SK-N-SH treated with all-trans-retinoic acid at 6 μM for 48 hours (cell line): Measurements from ENCODE around the gene ZNF232.
"Not testable (repeated sequence)": the region's sequence is repeated elsewhere in the genome, so short reads cannot be mapped to it uniquely, and the experiment has no call there.

Experiments
- ATAC-seq: fragments of 200-7000 bp; cut with Tn5 transposase; 3 replicates; pipeline ENCODE4 v1.9.1; 2020; ENCODE audit warnings: mild to moderate bottlenecking, moderate library complexity
- ARNTL ChIP-seq: fragments of 450-650 bp; formaldehyde crosslinking; IDR thresholded peaks from 2 replicates; pipeline ENCODE4 v1.5.0; 2020; ENCODE audit warnings: low read depth, mild to moderate bottlenecking, moderate library complexity, borderline replicate concordance
- BACH2 ChIP-seq: fragments of 250-450 bp; sonication (Bioruptor Pico); IDR thresholded peaks from 2 replicates; pipeline ENCODE4 v1.9.0; 2021; ENCODE audit warnings: mild to moderate bottlenecking, borderline replicate concordance
- CSDC2 ChIP-seq: fragments of 250-450 bp; sonication (Bioruptor Pico); IDR thresholded peaks from 2 replicates; pipeline ENCODE4 v1.5.0; 2020; ENCODE audit warnings: mild to moderate bottlenecking, moderate library complexity
- CSRNP3 ChIP-seq: fragments of 250-450 bp; sonication (Bioruptor Pico); IDR thresholded peaks from 2 replicates; pipeline ENCODE4 v1.5.1; 2021; ENCODE audit warnings: mild to moderate bottlenecking, moderate library complexity
- ESRRG ChIP-seq: fragments of 250-450 bp; sonication (Bioruptor Pico); IDR thresholded peaks from 2 replicates; pipeline ENCODE4 v1.6.1; 2021; ENCODE audit warnings: mild to moderate bottlenecking
- GLIS3 ChIP-seq: fragments of 250-450 bp; sonication (Bioruptor Pico); IDR thresholded peaks from 2 replicates; pipeline ENCODE4 v1.5.0; 2020; ENCODE audit warnings: mild to moderate bottlenecking, moderate library complexity
- PATZ1 ChIP-seq: fragments of 250-450 bp; sonication (Bioruptor Pico); IDR thresholded peaks from 2 replicates; pipeline ENCODE4 v1.8.0; 2020; ENCODE audit warnings: mild to moderate bottlenecking, moderate library complexity, borderline replicate concordance
- SNAI2 ChIP-seq: fragments of 250-450 bp; sonication (Bioruptor Pico); IDR thresholded peaks from 2 replicates; pipeline ENCODE4 v1.5.0; 2020; ENCODE audit warnings: mild to moderate bottlenecking, moderate library complexity
- TCF4 ChIP-seq: fragments of 250-450 bp; sonication (Bioruptor Pico); IDR thresholded peaks from 2 replicates; pipeline ENCODE4 v1.8.0; 2021; ENCODE audit warnings: mild to moderate bottlenecking, moderate library complexity, borderline replicate concordance
- ZC3H10 ChIP-seq: fragments of 250-450 bp; sonication (Bioruptor Pico); IDR thresholded peaks from 2 replicates; pipeline ENCODE4 v1.5.1; 2021; ENCODE audit warnings: mild to moderate bottlenecking, moderate library complexity
- ZFP3 ChIP-seq: fragments of 250-450 bp; sonication (Bioruptor Pico); IDR thresholded peaks from 2 replicates; pipeline ENCODE4 v1.5.0; 2020; ENCODE audit warnings: mild to moderate bottlenecking, moderate library complexity
- ZFP30 ChIP-seq: fragments of 450-650 bp; formaldehyde crosslinking; IDR thresholded peaks from 2 replicates; pipeline ENCODE4 v1.5.0; 2022; ENCODE audit warnings: mild to moderate bottlenecking, moderate library complexity
- ZNF565 ChIP-seq: fragments of 450-650 bp; formaldehyde crosslinking; conservative IDR thresholded peaks from 2 replicates; pipeline ENCODE4 v1.5.0; 2020; ENCODE audit warnings: low read depth, mild to moderate bottlenecking, moderate library complexity
- ZNF70 ChIP-seq: fragments of 450-650 bp; formaldehyde crosslinking; IDR thresholded peaks from 2 replicates; pipeline ENCODE4 v1.5.0; 2020; ENCODE audit warnings: mild to moderate bottlenecking, moderate library complexity
- ZNF8 ChIP-seq: fragments of 450-650 bp; formaldehyde crosslinking; IDR thresholded peaks from 2 replicates; pipeline ENCODE4 v1.5.0; 2020; ENCODE audit warnings: mild to moderate bottlenecking, moderate library complexity
- TF ChIP-seq, protein P1 (sequence below): fragments of 250-450 bp; sonication (Bioruptor Pico); IDR thresholded peaks from 2 replicates; pipeline ENCODE4 v1.5.0; 2020; ENCODE audit warnings: mild to moderate bottlenecking, moderate library complexity
- TF ChIP-seq, protein P2 (sequence below): fragments of 250-450 bp; sonication (Bioruptor Pico); IDR thresholded peaks from 2 replicates; pipeline ENCODE4 v1.8.0; 2021; ENCODE audit warnings: low read depth, mild to moderate bottlenecking, moderate library complexity, borderline replicate concordance

The ZNF232 gene

DNA sequence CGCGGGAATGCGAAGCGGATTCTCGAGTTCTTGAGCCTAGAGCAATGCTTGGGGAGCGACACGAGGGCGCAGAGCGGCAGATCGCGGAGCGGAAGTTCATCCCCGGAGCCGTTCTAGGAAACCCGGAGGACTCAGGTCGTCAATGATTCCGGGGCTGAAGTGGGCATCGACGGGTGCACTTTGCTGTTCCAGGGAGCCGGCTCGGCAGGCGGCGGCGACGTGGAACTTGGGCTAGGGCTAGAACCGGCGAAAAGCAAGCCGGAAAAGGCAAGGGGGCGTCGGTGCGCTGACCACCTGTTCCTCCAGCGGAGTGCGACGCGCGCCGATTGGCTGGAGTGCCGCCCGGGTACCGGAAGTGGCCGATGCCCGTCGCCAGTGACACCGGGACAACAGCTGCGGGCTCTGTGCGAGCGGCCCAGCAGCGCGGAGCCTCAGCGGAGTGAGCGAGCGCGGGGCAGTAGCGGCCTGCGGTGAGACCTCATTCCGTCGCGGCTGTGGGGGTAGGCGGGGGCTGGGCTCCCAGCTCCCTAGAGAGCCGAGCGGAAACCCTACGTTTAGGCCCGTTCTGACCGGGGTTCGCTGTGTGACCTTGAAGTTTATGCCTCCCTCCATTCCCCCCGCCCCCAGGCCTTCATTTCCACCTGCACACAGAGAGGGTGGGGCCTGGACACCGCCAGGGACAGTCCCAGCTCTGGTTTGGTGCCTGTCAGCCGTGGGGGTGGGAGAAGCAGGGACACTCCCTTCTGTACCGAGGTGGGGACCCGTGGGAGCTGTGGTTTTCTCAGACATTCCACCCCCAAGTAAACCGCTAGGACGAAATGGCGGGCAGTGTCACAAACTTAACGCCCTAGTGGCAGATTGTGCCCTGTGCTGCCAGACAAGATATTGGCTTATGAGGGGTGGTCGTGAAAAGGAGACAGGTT is 33.3 kb downstream of the ZNF232 start, which contains the start of gene ZFP3:
Gene ZFP3 (plus strand): TSS at position 362 of the 923 bp plus-strand sequence. CDS start 13,038 bp downstream, outside the sequence.
- peak; percentile 93 for ATAC-seq
- TF ChIP-seq TCF4 (CRISPR knock-in tag) (0 out of 2 replicates have a peak, but pooled peaks have one; percentile 16), ARNTL (CRISPR knock-in tag) (no peak), SNAI2 (CRISPR knock-in tag) (peak; percentile 68; the same call in 1 of the 2 replicates), ZNF8 (CRISPR knock-in tag) (no peak), ZNF70 (no peak), CSDC2 (CRISPR knock-in tag) (peak; percentile 56; the same call in 1 of the 2 replicates)

- TF ChIP-seq TCF4 (CRISPR knock-in tag) (no peak), PATZ1 (no peak), BACH2 (CRISPR knock-in tag) (no peak), SNAI2 (CRISPR knock-in tag) (no peak), ZFP3 (CRISPR knock-in tag) (no peak), ZC3H10 (no peak), ZNF565 (no peak), ARNTL (CRISPR knock-in tag) (no peak), GLIS3 (CRISPR knock-in tag) (no peak), ZFP30 (CRISPR knock-in tag) (no peak), ZNF8 (CRISPR knock-in tag) (no peak), ZNF70 (no peak), CSRNP3 (CRISPR knock-in tag) (no peak), ESRRG (CRISPR knock-in tag) (no peak)
- TF ChIP-seq, protein P1, sequence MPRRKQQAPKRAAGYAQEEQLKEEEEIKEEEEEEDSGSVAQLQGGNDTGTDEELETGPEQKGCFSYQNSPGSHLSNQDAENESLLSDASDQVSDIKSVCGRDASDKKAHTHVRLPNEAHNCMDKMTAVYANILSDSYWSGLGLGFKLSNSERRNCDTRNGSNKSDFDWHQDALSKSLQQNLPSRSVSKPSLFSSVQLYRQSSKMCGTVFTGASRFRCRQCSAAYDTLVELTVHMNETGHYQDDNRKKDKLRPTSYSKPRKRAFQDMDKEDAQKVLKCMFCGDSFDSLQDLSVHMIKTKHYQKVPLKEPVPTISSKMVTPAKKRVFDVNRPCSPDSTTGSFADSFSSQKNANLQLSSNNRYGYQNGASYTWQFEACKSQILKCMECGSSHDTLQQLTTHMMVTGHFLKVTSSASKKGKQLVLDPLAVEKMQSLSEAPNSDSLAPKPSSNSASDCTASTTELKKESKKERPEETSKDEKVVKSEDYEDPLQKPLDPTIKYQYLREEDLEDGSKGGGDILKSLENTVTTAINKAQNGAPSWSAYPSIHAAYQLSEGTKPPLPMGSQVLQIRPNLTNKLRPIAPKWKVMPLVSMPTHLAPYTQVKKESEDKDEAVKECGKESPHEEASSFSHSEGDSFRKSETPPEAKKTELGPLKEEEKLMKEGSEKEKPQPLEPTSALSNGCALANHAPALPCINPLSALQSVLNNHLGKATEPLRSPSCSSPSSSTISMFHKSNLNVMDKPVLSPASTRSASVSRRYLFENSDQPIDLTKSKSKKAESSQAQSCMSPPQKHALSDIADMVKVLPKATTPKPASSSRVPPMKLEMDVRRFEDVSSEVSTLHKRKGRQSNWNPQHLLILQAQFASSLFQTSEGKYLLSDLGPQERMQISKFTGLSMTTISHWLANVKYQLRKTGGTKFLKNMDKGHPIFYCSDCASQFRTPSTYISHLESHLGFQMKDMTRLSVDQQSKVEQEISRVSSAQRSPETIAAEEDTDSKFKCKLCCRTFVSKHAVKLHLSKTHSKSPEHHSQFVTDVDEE (CRISPR knock-in tag), result no peak
- TF ChIP-seq, protein P2, sequence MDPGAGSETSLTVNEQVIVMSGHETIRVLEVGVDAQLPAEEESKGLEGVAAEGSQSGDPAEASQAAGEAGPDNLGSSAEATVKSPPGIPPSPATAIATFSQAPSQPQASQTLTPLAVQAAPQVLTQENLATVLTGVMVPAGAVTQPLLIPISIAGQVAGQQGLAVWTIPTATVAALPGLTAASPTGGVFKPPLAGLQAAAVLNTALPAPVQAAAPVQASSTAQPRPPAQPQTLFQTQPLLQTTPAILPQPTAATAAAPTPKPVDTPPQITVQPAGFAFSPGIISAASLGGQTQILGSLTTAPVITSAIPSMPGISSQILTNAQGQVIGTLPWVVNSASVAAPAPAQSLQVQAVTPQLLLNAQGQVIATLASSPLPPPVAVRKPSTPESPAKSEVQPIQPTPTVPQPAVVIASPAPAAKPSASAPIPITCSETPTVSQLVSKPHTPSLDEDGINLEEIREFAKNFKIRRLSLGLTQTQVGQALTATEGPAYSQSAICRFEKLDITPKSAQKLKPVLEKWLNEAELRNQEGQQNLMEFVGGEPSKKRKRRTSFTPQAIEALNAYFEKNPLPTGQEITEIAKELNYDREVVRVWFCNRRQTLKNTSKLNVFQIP (CRISPR knock-in tag), result no peak
- ATAC-seq, result no peak; the same call in 1 of the 3 replicates
Measured at GRCh38 chr17:5077781-5078105, 33.9 kb downstream of the ZNF232 start.

GRCh38 chr17:5077275-5077674 is 34.4 kb downstream of the ZNF232 start:
- ATAC-seq, result not testable (repeated sequence)

GRCh38 chr17:5075472-5075871 is 36.2 kb downstream of the ZNF232 start:
- not testable (repeated sequence) for ATAC-seq

GRCh38 chr17:5069724-5070123 is 42.0 kb downstream of the ZNF232 start:
- no peak for ATAC-seq
- TF ChIP-seq CSDC2 (CRISPR knock-in tag), result no peak
